KMS-11 (cell line): ENCODE results near the gene TNNT3.
"Not testable (repeated sequence)": the region's sequence is repeated elsewhere in the genome, so short reads cannot be mapped to it uniquely, and the experiment has no call there.

ENCODE experiments used
- H2AFZ ChIP-seq: fragments of 200-600 bp; sonication (generic); 2 replicates; pipeline ENCODE4 v1.6.1; 2016; ENCODE audit warnings: antibody characterized with exemption, mixed run types, low read depth
- H3K27ac ChIP-seq: fragments of 200-600 bp; sonication (generic); 2 replicates; pipeline ENCODE4 v1.6.1; 2016; ENCODE audit warnings: mild to moderate bottlenecking, mixed run types
- H3K27me3 ChIP-seq: fragments of 200-600 bp; sonication (generic); 2 replicates; pipeline ENCODE4 v1.6.1; 2017; ENCODE audit warnings: mild to moderate bottlenecking, low read depth, mixed run types, moderate library complexity; ENCODE audit not compliant: insufficient read depth
- H3K36me3 ChIP-seq: fragments of 200-600 bp; sonication (generic); 2 replicates; pipeline ENCODE4 v1.6.1; 2017; ENCODE audit warnings: mild to moderate bottlenecking, mixed run types; ENCODE audit not compliant: insufficient read depth
- H3K4me1 ChIP-seq: fragments of 200-600 bp; sonication (generic); 2 replicates; pipeline ENCODE4 v1.6.1; 2016; ENCODE audit warnings: mild to moderate bottlenecking, low read depth, mixed run types; ENCODE audit not compliant: poor library complexity, severe bottlenecking
- H3K4me2 ChIP-seq: fragments of 200-600 bp; sonication (generic); 2 replicates; pipeline ENCODE4 v1.7.0; 2016; ENCODE audit warnings: mild to moderate bottlenecking, mixed run types
- H3K4me3 ChIP-seq: fragments of 200-600 bp; sonication (generic); IDR thresholded peaks from 2 replicates; pipeline ENCODE4 v1.6.1; 2017; ENCODE audit warnings: low read depth, low read length, mixed read lengths; ENCODE audit not compliant: insufficient read depth
- H3K79me2 ChIP-seq: fragments of 200-600 bp; sonication (generic); 2 replicates; pipeline ENCODE4 v1.6.1; 2016; ENCODE audit warnings: low read depth, mixed run types; ENCODE audit not compliant: insufficient read depth
- H3K9ac ChIP-seq: fragments of 200-600 bp; sonication (generic); 2 replicates; pipeline ENCODE4 v1.6.1; 2016; ENCODE audit warnings: mild to moderate bottlenecking, mixed run types
- H4K20me1 ChIP-seq: fragments of 200-600 bp; sonication (generic); 2 replicates; pipeline ENCODE4 v1.6.1; 2016; ENCODE audit warnings: mild to moderate bottlenecking, mixed run types; ENCODE audit not compliant: insufficient read depth
- TF ChIP-seq, protein P1 (sequence below): fragments of 200-600 bp; sonication (generic); conservative IDR thresholded peaks from 2 replicates; pipeline ENCODE4 v1.6.1; 2017; ENCODE audit warnings: low read depth, mild to moderate bottlenecking, antibody characterized with exemption, low read length, moderate library complexity, mixed read lengths

Gene TNNT3

GRCh38 chr11:1937616-1938342 is 18.3 kb downstream of the TNNT3 start:
- Histone ChIP-seq H3K27me3 (peaks cover 71% of the 10 kb centered on the region), H3K4me2 (no peak overlapping the region), H3K4me3 (no peak overlapping the region), H3K9ac (no peak overlapping the region), H4K20me1 (no peaks in the 10 kb centered on the region), H3K79me2 (no peaks in the 10 kb centered on the region), H3K4me1 (no peaks in the 10 kb centered on the region), H2AFZ (no peak overlapping the region), H3K36me3 (no peaks in the 10 kb centered on the region), H3K27ac (no peak overlapping the region)
- TF ChIP-seq, protein P1, sequence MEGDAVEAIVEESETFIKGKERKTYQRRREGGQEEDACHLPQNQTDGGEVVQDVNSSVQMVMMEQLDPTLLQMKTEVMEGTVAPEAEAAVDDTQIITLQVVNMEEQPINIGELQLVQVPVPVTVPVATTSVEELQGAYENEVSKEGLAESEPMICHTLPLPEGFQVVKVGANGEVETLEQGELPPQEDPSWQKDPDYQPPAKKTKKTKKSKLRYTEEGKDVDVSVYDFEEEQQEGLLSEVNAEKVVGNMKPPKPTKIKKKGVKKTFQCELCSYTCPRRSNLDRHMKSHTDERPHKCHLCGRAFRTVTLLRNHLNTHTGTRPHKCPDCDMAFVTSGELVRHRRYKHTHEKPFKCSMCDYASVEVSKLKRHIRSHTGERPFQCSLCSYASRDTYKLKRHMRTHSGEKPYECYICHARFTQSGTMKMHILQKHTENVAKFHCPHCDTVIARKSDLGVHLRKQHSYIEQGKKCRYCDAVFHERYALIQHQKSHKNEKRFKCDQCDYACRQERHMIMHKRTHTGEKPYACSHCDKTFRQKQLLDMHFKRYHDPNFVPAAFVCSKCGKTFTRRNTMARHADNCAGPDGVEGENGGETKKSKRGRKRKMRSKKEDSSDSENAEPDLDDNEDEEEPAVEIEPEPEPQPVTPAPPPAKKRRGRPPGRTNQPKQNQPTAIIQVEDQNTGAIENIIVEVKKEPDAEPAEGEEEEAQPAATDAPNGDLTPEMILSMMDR = no peak

DNA sequence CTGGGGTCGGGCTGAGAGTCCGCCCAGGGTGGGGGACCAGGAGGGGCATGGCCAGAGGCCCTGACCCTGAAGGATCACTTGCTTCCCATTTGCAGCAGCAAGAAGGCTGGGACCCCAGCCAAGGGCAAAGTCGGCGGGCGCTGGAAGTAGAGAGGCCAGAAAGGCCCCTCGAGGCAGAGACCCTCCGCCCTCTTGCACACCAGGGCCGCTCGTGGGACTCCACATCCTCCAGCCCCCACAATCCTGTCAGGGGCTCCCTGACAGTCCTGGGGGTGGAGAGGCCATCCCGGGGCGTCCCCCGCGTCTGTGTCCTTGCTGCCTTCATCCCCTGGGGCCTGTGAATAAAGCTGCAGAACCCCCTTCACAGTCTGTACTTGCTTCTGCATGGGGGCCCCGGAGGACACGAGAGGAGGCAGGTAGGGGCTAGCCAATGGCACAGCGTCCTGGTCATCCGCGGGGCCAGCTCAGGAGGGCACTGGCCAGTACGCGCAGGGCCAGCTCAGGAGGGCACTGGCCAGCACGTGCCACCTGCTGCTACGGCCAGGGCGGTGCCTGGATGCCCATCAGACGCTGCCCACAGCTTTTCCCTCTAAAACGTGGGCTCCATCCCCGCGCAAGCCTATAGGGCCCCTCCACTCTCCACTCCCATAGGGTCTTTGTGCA is 19.0 kb downstream of the TNNT3 start:
- H4K20me1 ChIP-seq = no peaks in the 10 kb centered on the region
- no peak overlapping the region for H2AFZ ChIP-seq
- H3K27ac ChIP-seq = no peak overlapping the region
- H3K27me3 ChIP-seq = peaks cover 67% of the 10 kb centered on the region
- H3K9ac ChIP-seq = no peak overlapping the region
- H3K79me2 ChIP-seq = no peaks in the 10 kb centered on the region
- H3K4me1 ChIP-seq = peaks cover under 1% of the 10 kb centered on the region
- TF ChIP-seq, protein P1 = no peak
- no peak overlapping the region for H3K4me3 ChIP-seq
- no peaks in the 10 kb centered on the region for H3K36me3 ChIP-seq
- no peak overlapping the region for H3K4me2 ChIP-seq

DNA sequence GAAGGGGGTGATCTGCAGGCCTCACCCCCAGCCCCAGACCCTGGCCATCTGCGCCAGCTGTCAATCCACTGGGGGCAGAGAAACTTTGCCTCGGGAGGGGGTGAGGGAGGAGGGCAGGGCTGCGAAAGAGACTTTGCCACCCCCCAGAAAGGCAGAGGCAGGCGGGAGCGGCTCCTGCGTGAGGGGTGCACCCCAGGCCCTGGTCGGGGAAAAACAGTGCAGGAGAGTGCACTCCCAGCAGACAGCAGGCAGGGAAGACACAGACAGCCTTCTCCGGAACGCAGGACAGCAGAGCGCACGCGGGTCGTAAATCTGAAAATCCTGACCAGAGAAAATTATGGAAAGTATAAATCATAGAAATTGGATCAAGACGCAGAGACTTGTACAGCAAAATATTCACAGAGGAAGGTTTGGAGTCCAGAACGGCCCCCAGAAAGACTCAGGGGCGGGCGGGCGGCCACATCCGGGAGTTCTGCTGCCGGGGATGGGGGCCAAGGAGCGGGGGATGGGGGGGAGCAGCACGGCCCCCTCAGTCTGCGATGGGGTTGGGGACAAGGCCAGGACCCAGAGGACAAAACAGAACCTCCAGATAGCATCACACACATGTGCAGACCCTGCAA is 19.6 kb downstream of the TNNT3 start:
- Histone ChIP-seq H3K4me2 (no peak overlapping the region), H4K20me1 (no peaks in the 10 kb centered on the region), H3K27me3 (peaks cover 61% of the 10 kb centered on the region), H3K79me2 (no peaks in the 10 kb centered on the region), H3K4me3 (no peak overlapping the region), H3K9ac (no peak overlapping the region), H3K4me1 (peaks cover 7% of the 10 kb centered on the region), H2AFZ (no peak overlapping the region), H3K27ac (no peak overlapping the region), H3K36me3 (no peaks in the 10 kb centered on the region)
- TF ChIP-seq, protein P1 = no peak

GRCh38 chr11:1939788-1940187 is 20.3 kb downstream of the TNNT3 start:
- Histone ChIP-seq H3K4me1 (peaks cover 11% of the 10 kb centered on the region), H3K27me3 (peaks cover 58% of the 10 kb centered on the region)
- not testable (repeated sequence) for H3K9ac ChIP-seq, H3K4me3 ChIP-seq, H3K27ac ChIP-seq, H3K79me2 ChIP-seq, H4K20me1 ChIP-seq, H3K36me3 ChIP-seq, H2AFZ ChIP-seq, H3K4me2 ChIP-seq
